Uterus (tissue), 2 donors: ENCODE measurements around the gene NCOA5.

Experiments
- CTCF ChIP-seq, 4 experiments: fragments of 200-600 bp in 2 of 4; fragments of 450-650 bp in 2 of 4; sonication (generic) in 2 of 4; IDR thresholded peaks; one replicate each; pipeline ENCODE4 v1.5.1; 2016 to 2019; ENCODE audit warnings: antibody characterized with exemption in 4 of 4, mild to moderate bottlenecking in 2 of 4, moderate library complexity in 1 of 4
- POLR2A ChIP-seq, 2 donors: fragments of 450-650 bp; IDR thresholded peaks; one replicate each; pipeline ENCODE4 v1.6.1; 2016; ENCODE audit warnings: antibody characterized with exemption in 2 of 2, mild to moderate bottlenecking in 1 of 2, moderate library complexity in 1 of 2

GRCh38 chr20:46108435-46108841 is 18.7 kb upstream of the NCOA5 start:
- no peak for TF ChIP-seq CTCF (IDR thresholded peaks at IDR 0.05)
- no peak for TF ChIP-seq POLR2A (IDR thresholded peaks at IDR 0.05)
